Liver (tissue), 9 donors: ENCODE data around the gene LRMDA. TPM values are rescaled to one million over a fixed set of nuclear protein-coding genes. Genes with fewer than 3 reads are reported as not detected.

ENCODE experiments used
- DNase-seq: peaks from one replicate; pipeline ENCODE4 v3.0.0-alpha.2; 2017; ENCODE audit warnings: low spot score
- H3K27ac ChIP-seq, 2 donors: one replicate each; pipeline ENCODE4 v1.7.0; 2013; ENCODE audit warnings: inconsistent platforms in 2 of 2, low read length in 2 of 2, control low read depth in 1 of 2, low read depth in 1 of 2, mild to moderate bottlenecking in 1 of 2
- H3K27me3 ChIP-seq, 4 donors: one replicate each; pipeline versions ENCODE4 v1.6.1 to v1.7.0; 2013; ENCODE audit warnings: low read length in 3 of 4, inconsistent platforms in 1 of 4, mild to moderate bottlenecking in 1 of 4, moderate library complexity in 1 of 4; ENCODE audit not compliant: control insufficient read depth in 4 of 4, insufficient read depth in 4 of 4
- H3K36me3 ChIP-seq, 4 donors: one replicate each; pipeline versions ENCODE4 v1.6.1 to v1.7.0; 2013; ENCODE audit warnings: low read length in 3 of 4, mild to moderate bottlenecking in 3 of 4, low read depth in 1 of 4, moderate library complexity in 1 of 4; ENCODE audit not compliant: control insufficient read depth in 4 of 4, insufficient read depth in 3 of 4
- H3K4me1 ChIP-seq, 4 donors: one replicate each; pipeline versions ENCODE4 v1.6.1 to v1.7.0; 2013; ENCODE audit warnings: low read length in 3 of 4, mild to moderate bottlenecking in 3 of 4, moderate library complexity in 1 of 4; ENCODE audit not compliant: control insufficient read depth in 4 of 4, insufficient read depth in 4 of 4
- H3K4me3 ChIP-seq, 3 donors: one replicate each; pipeline versions ENCODE4 v1.6.1 to v1.7.0; 2013; ENCODE audit warnings: low read length in 3 of 3, control low read depth in 1 of 3, low read depth in 1 of 3, mild to moderate bottlenecking in 1 of 3
- H3K9ac ChIP-seq, 2 donors: one replicate each; pipeline ENCODE4 v1.7.0; 2013; ENCODE audit warnings: low read length in 2 of 2, mild to moderate bottlenecking in 2 of 2, moderate library complexity in 2 of 2, control low read depth in 1 of 2, low read depth in 1 of 2
- H3K9me3 ChIP-seq, 4 donors: one replicate each; pipeline versions ENCODE4 v1.6.1 to v1.7.0; 2013; ENCODE audit warnings: low read length in 3 of 4; ENCODE audit not compliant: control insufficient read depth in 4 of 4
- EGR1 ChIP-seq, 2 donors: IDR thresholded peaks; 2 replicates each; pipeline ENCODE4 v1.6.1; 2016 to 2018; ENCODE audit warnings: antibody characterized with exemption in 2 of 2, low read depth in 2 of 2
- FOXA1 ChIP-seq: IDR thresholded peaks from 2 replicates; pipeline ENCODE4 v1.6.1; 2016; ENCODE audit warnings: antibody characterized with exemption
- FOXA2 ChIP-seq: IDR thresholded peaks from 2 replicates; pipeline ENCODE4 v1.6.1; 2016; ENCODE audit warnings: antibody characterized with exemption
- GABPA ChIP-seq, 2 donors: IDR thresholded peaks in 1 of 2; conservative IDR thresholded peaks in 1 of 2; 2 replicates each; pipeline ENCODE4 v1.6.1; 2016; ENCODE audit warnings: antibody characterized with exemption in 2 of 2, mild to moderate bottlenecking in 1 of 2, moderate library complexity in 1 of 2
- HNF4A ChIP-seq, 2 donors: conservative IDR thresholded peaks; 2 replicates each; pipeline ENCODE4 v1.6.1; 2016; ENCODE audit warnings: antibody characterized with exemption in 2 of 2, mild to moderate bottlenecking in 2 of 2
- HNF4G ChIP-seq: IDR thresholded peaks from 2 replicates; pipeline ENCODE4 v1.6.1; 2016; ENCODE audit warnings: antibody characterized with exemption
- JUND ChIP-seq, 2 donors: IDR thresholded peaks; 2 replicates each; pipeline ENCODE4 v1.6.1; 2016; ENCODE audit warnings: antibody characterized with exemption in 2 of 2
- NR2F2 ChIP-seq: IDR thresholded peaks from 2 replicates; pipeline ENCODE4 v1.6.1; 2016; ENCODE audit warnings: antibody characterized with exemption
- RAD21 ChIP-seq, 2 donors: IDR thresholded peaks; 2 replicates each; pipeline ENCODE4 v1.6.1; 2016; ENCODE audit warnings: antibody characterized with exemption in 2 of 2, mild to moderate bottlenecking in 2 of 2
- RXRA ChIP-seq, 2 donors: IDR thresholded peaks; 2 replicates each; pipeline ENCODE4 v1.6.1; 2017 to 2018; ENCODE audit warnings: antibody characterized with exemption in 2 of 2, mild to moderate bottlenecking in 1 of 2
- SP1 ChIP-seq: IDR thresholded peaks from 2 replicates; pipeline ENCODE4 v1.6.1; 2018; ENCODE audit warnings: antibody characterized with exemption, mild to moderate bottlenecking
- TAF1 ChIP-seq: conservative IDR thresholded peaks from 2 replicates; pipeline ENCODE4 v1.6.1; 2016; ENCODE audit warnings: antibody characterized with exemption, mild to moderate bottlenecking
- YY1 ChIP-seq: IDR thresholded peaks from 2 replicates; pipeline ENCODE4 v1.6.1; 2016; ENCODE audit warnings: antibody characterized with exemption, mild to moderate bottlenecking
- polyA plus RNA-seq, 2 donors: library from polyadenylated mRNA; stranded (reverse) in 1 of 2; unstranded in 1 of 2; fragments of 200-250 nt in 1 of 2; fragments of >200 nt in 1 of 2; fragmentation: Nextera tagmentation in 1 of 2; extraction: Ambion mirVana in 1 of 2; gene quantifications; one replicate each; pipeline versions ENCODE4 v1.2.1 to v1.2.3, GENCODE V29; 2013 to 2015
- total RNA-seq, 2 donors: library from RNA; depleted of rRNA; stranded (reverse); fragments of >200 nt; gene quantifications; one replicate each; pipeline ENCODE4 v1.2.3, GENCODE V29; 2014
- TF ChIP-seq, protein P1 (sequence below): fragments of 150-350 bp; IDR thresholded peaks from 2 replicates; pipeline ENCODE4 v1.5.1; 2017; ENCODE audit warnings: improper control_type of control experiment, low read depth, low read length; ENCODE audit not compliant: missing input control
- TF ChIP-seq, protein P2 (sequence below): IDR thresholded peaks from 2 replicates; pipeline ENCODE4 v1.6.1; 2016; ENCODE audit warnings: antibody characterized with exemption
- TF ChIP-seq, protein P3 (sequence below): IDR thresholded peaks from 2 replicates; pipeline ENCODE4 v1.6.1; 2016; ENCODE audit warnings: antibody characterized with exemption
- TF ChIP-seq, protein P4 (sequence below): IDR thresholded peaks from 2 replicates; pipeline ENCODE4 v1.6.1; 2016; ENCODE audit warnings: antibody characterized with exemption, mild to moderate bottlenecking
- TF ChIP-seq, protein P5 (sequence below): IDR thresholded peaks from 2 replicates; pipeline ENCODE4 v1.6.1; 2016; ENCODE audit warnings: antibody characterized with exemption
- donor health status: healthy.
- donor health status: healthy.
- donor health status: healthy.
- donor health status: healthy.
- donor health status: healthy.

The LRMDA gene
- total and polyA plus RNA-seq, 4 donors, result 7.9 to 15.8 (median 11.3) TPM

DNA sequence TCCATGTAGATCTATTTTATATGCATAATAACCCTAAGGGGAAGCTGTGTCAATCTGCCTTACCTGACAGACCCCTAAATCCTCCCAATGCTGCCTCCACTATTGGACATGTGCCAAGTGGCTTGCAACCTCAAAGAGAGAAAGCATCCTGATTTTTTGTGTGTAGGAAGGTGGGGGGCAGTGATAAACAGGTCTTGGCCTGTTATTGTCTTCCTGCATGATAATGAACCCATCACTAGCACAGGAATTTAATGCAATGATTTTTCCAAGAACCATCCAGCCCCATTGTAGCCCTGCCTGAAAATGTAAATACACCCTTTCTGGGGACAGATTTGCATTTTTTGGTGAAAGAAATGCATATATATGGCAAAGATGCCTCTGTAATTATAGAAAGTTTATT is 850.2 kb downstream of the LRMDA start:
- no peak for DNase-seq
- peaks cover 0 to 14% (median 9%) of the 10 kb centered on the region in 4 donors for H3K4me1 ChIP-seq
- no peaks in the 10 kb centered on the region for H3K27me3 ChIP-seq
- no peak overlapping the region for H3K4me3 ChIP-seq
- H3K27ac ChIP-seq, result no peak overlapping the region
- H3K36me3 ChIP-seq, result no peaks in the 10 kb centered on the region
- TF ChIP-seq YY1 (no peak), RXRA (IDR thresholded peaks at IDR 0.05) (no peak), NR2F2 (no peak), SP1 (no peak), RAD21 (IDR thresholded peaks at IDR 0.05) (no peak), GABPA (IDR thresholded peaks at IDR 0.05 in 1 of 2, conservative IDR thresholded peaks at IDR 0.05 in 1 of 2) (no peak), TAF1 (no peak), EGR1 (IDR thresholded peaks at IDR 0.05; ENCODE audit: low read depth in 2 of 2) (no peak), JUND (IDR thresholded peaks at IDR 0.05) (no peak), FOXA2 (no peak), HNF4G (no peak), HNF4A (conservative IDR thresholded peaks at IDR 0.05) (no peak), FOXA1 (no peak)
- TF ChIP-seq, protein P1, sequence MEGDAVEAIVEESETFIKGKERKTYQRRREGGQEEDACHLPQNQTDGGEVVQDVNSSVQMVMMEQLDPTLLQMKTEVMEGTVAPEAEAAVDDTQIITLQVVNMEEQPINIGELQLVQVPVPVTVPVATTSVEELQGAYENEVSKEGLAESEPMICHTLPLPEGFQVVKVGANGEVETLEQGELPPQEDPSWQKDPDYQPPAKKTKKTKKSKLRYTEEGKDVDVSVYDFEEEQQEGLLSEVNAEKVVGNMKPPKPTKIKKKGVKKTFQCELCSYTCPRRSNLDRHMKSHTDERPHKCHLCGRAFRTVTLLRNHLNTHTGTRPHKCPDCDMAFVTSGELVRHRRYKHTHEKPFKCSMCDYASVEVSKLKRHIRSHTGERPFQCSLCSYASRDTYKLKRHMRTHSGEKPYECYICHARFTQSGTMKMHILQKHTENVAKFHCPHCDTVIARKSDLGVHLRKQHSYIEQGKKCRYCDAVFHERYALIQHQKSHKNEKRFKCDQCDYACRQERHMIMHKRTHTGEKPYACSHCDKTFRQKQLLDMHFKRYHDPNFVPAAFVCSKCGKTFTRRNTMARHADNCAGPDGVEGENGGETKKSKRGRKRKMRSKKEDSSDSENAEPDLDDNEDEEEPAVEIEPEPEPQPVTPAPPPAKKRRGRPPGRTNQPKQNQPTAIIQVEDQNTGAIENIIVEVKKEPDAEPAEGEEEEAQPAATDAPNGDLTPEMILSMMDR, result no peak
- TF ChIP-seq, protein P2, sequence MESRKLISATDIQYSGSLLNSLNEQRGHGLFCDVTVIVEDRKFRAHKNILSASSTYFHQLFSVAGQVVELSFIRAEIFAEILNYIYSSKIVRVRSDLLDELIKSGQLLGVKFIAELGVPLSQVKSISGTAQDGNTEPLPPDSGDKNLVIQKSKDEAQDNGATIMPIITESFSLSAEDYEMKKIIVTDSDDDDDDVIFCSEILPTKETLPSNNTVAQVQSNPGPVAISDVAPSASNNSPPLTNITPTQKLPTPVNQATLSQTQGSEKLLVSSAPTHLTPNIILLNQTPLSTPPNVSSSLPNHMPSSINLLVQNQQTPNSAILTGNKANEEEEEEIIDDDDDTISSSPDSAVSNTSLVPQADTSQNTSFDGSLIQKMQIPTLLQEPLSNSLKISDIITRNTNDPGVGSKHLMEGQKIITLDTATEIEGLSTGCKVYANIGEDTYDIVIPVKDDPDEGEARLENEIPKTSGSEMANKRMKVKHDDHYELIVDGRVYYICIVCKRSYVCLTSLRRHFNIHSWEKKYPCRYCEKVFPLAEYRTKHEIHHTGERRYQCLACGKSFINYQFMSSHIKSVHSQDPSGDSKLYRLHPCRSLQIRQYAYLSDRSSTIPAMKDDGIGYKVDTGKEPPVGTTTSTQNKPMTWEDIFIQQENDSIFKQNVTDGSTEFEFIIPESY, result no peak
- TF ChIP-seq, protein P3, sequence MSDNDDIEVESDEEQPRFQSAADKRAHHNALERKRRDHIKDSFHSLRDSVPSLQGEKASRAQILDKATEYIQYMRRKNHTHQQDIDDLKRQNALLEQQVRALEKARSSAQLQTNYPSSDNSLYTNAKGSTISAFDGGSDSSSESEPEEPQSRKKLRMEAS, result no peak
- TF ChIP-seq, protein P4, sequence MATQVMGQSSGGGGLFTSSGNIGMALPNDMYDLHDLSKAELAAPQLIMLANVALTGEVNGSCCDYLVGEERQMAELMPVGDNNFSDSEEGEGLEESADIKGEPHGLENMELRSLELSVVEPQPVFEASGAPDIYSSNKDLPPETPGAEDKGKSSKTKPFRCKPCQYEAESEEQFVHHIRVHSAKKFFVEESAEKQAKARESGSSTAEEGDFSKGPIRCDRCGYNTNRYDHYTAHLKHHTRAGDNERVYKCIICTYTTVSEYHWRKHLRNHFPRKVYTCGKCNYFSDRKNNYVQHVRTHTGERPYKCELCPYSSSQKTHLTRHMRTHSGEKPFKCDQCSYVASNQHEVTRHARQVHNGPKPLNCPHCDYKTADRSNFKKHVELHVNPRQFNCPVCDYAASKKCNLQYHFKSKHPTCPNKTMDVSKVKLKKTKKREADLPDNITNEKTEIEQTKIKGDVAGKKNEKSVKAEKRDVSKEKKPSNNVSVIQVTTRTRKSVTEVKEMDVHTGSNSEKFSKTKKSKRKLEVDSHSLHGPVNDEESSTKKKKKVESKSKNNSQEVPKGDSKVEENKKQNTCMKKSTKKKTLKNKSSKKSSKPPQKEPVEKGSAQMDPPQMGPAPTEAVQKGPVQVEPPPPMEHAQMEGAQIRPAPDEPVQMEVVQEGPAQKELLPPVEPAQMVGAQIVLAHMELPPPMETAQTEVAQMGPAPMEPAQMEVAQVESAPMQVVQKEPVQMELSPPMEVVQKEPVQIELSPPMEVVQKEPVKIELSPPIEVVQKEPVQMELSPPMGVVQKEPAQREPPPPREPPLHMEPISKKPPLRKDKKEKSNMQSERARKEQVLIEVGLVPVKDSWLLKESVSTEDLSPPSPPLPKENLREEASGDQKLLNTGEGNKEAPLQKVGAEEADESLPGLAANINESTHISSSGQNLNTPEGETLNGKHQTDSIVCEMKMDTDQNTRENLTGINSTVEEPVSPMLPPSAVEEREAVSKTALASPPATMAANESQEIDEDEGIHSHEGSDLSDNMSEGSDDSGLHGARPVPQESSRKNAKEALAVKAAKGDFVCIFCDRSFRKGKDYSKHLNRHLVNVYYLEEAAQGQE, result no peak
- TF ChIP-seq, protein P5, sequence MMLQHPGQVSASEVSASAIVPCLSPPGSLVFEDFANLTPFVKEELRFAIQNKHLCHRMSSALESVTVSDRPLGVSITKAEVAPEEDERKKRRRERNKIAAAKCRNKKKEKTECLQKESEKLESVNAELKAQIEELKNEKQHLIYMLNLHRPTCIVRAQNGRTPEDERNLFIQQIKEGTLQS, result no peak
- H3K9ac ChIP-seq, result no peak overlapping the region
- no peaks in the 10 kb centered on the region for H3K9me3 ChIP-seq
